H1 (cell line): ENCODE data around the gene MRPL54. TPM values are rescaled to one million over a fixed set of nuclear protein-coding genes. Genes with fewer than 3 reads are reported as not detected.
A peak's percentile ranks its signal among the peaks of the same experiment; 100 is the strongest.

Experiments
- CTCF ChIA-PET: fragments of 300-600 bp; sonication (Branson Sonifier 250); formaldehyde crosslinking; loops from one replicate; lab custom pipeline; 2021; ENCODE audit not compliant: partially characterized antibody; lab: Charles Lee
- POLR2A ChIA-PET: fragments of 300-600 bp; sonication (Branson Sonifier 250); formaldehyde crosslinking; loops from one replicate; lab custom pipeline; 2021; ENCODE audit warnings: inconsistent platforms; ENCODE audit not compliant: partially characterized antibody; lab: Charles Lee
- DNase-seq, 2 experiments: peaks; one replicate each; pipeline versions ENCODE4 v3.0.0 to v3.0.0-alpha.2; 2010 to 2022; ENCODE audit warnings: low spot score in 2 of 2, low read depth in 1 of 2, mixed read lengths in 1 of 2
- FAIRE-seq: peaks from 2 replicates; lab custom pipeline; 2011; peaks lifted over from hg19 to GRCh38; lab: Jason Lieb, UNC
- H2AFZ ChIP-seq: 2 replicates; pipeline ENCODE4 v1.8.1; 2012; ENCODE audit warnings: low read length, inconsistent platforms
- H2AK5ac ChIP-seq: 2 replicates; pipeline ENCODE4 v1.6.1; 2013; ENCODE audit warnings: low read depth, low read length
- H2BK120ac ChIP-seq: replicated peaks from 2 replicates; pipeline ENCODE3; 2013; ENCODE audit warnings: low read depth, low read length, inconsistent platforms
- H2BK12ac ChIP-seq: 2 replicates; pipeline ENCODE4 v1.6.1; 2013; ENCODE audit warnings: low read depth, low read length
- H2BK15ac ChIP-seq: 2 replicates; pipeline ENCODE4 v1.6.1; 2013; ENCODE audit warnings: low read length
- H2BK20ac ChIP-seq: 2 replicates; pipeline ENCODE4 v1.6.1; 2013; ENCODE audit warnings: low read length
- H2BK5ac ChIP-seq: 2 replicates; pipeline ENCODE4 v1.6.1; 2013; ENCODE audit warnings: low read depth, low read length
- H3K14ac ChIP-seq: 2 replicates; pipeline ENCODE4 v1.6.1; 2013; ENCODE audit warnings: inconsistent platforms; ENCODE audit not compliant: insufficient read length
- H3K18ac ChIP-seq: 2 replicates; pipeline ENCODE4 v1.6.1; 2013; ENCODE audit warnings: low read length; ENCODE audit errors: extremely low read depth
- H3K23ac ChIP-seq: 2 replicates; pipeline ENCODE4 v1.6.1; 2013; ENCODE audit warnings: inconsistent platforms; ENCODE audit not compliant: insufficient read length
- H3K23me2 ChIP-seq: 2 replicates; pipeline ENCODE4 v1.6.1; 2013; ENCODE audit warnings: low read depth, low read length
- H3K27ac ChIP-seq: 2 replicates; pipeline ENCODE4 v1.6.1; 2011; ENCODE audit warnings: low read depth, low read length, inconsistent platforms
- H3K27me3 ChIP-seq, 4 experiments: replicated peaks in 1 of 4; 1 replicate in 1 of 4; 2 replicates in 3 of 4; pipeline versions ENCODE4 v1.6.1 to v1.8.1; 2011 to 2013; ENCODE audit warnings: low read length in 3 of 4, mild to moderate bottlenecking in 3 of 4, inconsistent platforms in 2 of 4, mixed read lengths in 2 of 4, moderate library complexity in 1 of 4; ENCODE audit not compliant: control insufficient read depth in 3 of 4, insufficient read depth in 3 of 4; ENCODE audit errors: extremely low read depth in 1 of 4
- H3K36me3 ChIP-seq, 4 experiments: 2 replicates each; pipeline versions ENCODE4 v1.6.1 to v1.8.1; 2011 to 2013; ENCODE audit warnings: mild to moderate bottlenecking in 4 of 4, low read length in 3 of 4, moderate library complexity in 2 of 4, control low read depth in 1 of 4, inconsistent platforms in 1 of 4; ENCODE audit not compliant: insufficient read depth in 4 of 4, control insufficient read depth in 2 of 4
- H3K4ac ChIP-seq: replicated peaks from 2 replicates; pipeline ENCODE3; 2013; ENCODE audit warnings: low read length, low read depth, mixed read lengths, inconsistent platforms; ENCODE audit not compliant: insufficient read length
- H3K4me1 ChIP-seq, 4 experiments: replicated peaks in 1 of 4; 1 replicate in 1 of 4; 2 replicates in 3 of 4; pipeline versions ENCODE4 v1.6.1 to v1.8.1; 2011 to 2013; ENCODE audit warnings: low read length in 3 of 4, inconsistent platforms in 2 of 4, mixed read lengths in 1 of 4; ENCODE audit not compliant: insufficient read depth in 4 of 4, control insufficient read depth in 3 of 4
- H3K4me2 ChIP-seq, 2 experiments: 2 replicates each; pipeline versions ENCODE4 v1.6.1 to v1.8.1; 2011 to 2013; ENCODE audit warnings: low read depth in 2 of 2, low read length in 2 of 2, control low read depth in 1 of 2, inconsistent platforms in 1 of 2, mild to moderate bottlenecking in 1 of 2; ENCODE audit not compliant: insufficient read depth in 1 of 2
- H3K4me3 ChIP-seq, 4 experiments: fragments of 200-600, 300-600 bp in 1 of 4; sonication (generic), shearing (Covaris generic), sonication (Bioruptor Twin) in 1 of 4; 2 replicates each; pipeline versions ENCODE4 v1.5.1 to v1.8.1; 2011 to 2016; ENCODE audit warnings: low read length in 4 of 4, low read depth in 3 of 4, control low read depth in 2 of 4, inconsistent platforms in 2 of 4, mild to moderate bottlenecking in 2 of 4, mixed read lengths in 1 of 4, moderate library complexity in 1 of 4; ENCODE audit not compliant: insufficient read depth in 2 of 4; ENCODE audit errors: extremely low read depth in 1 of 4
- H3K56ac ChIP-seq: replicated peaks from 2 replicates; pipeline ENCODE3; 2013; ENCODE audit warnings: low read depth, mild to moderate bottlenecking, mixed read lengths, low read length, inconsistent platforms; ENCODE audit not compliant: insufficient read length
- H3K79me1 ChIP-seq: 2 replicates; pipeline ENCODE4 v1.6.1; 2013; ENCODE audit warnings: low read depth, low read length, control low read depth
- H3K79me2 ChIP-seq, 2 experiments: 2 replicates each; pipeline versions ENCODE4 v1.6.1 to v1.8.1; 2012 to 2013; ENCODE audit warnings: low read length in 2 of 2, mild to moderate bottlenecking in 2 of 2, inconsistent platforms in 1 of 2; ENCODE audit not compliant: insufficient read depth in 2 of 2, control insufficient read depth in 1 of 2
- H3K9ac ChIP-seq, 4 experiments: replicated peaks in 1 of 4; 1 replicate in 1 of 4; 2 replicates in 3 of 4; pipeline versions ENCODE4 v1.6.1 to v1.8.1; 2011 to 2013; ENCODE audit warnings: low read depth in 3 of 4, low read length in 3 of 4, control low read depth in 2 of 4, mild to moderate bottlenecking in 2 of 4, moderate library complexity in 2 of 4, inconsistent platforms in 1 of 4; ENCODE audit errors: extremely low read depth in 1 of 4
- H3K9me3 ChIP-seq, 2 experiments: 2 replicates each; pipeline versions ENCODE4 v1.6.1 to v1.8.1; 2012 to 2013; ENCODE audit warnings: mild to moderate bottlenecking in 2 of 2, moderate library complexity in 2 of 2, control low read depth in 1 of 2, inconsistent platforms in 1 of 2, low read depth in 1 of 2, low read length in 1 of 2, mixed read lengths in 1 of 2; ENCODE audit not compliant: insufficient read depth in 2 of 2
- H4K20me1 ChIP-seq, 2 experiments: replicated peaks in 1 of 2; 2 replicates each; pipeline versions ENCODE3 to v1.8.1; 2011 to 2013; ENCODE audit warnings: inconsistent platforms in 2 of 2, low read length in 2 of 2, mild to moderate bottlenecking in 1 of 2; ENCODE audit not compliant: insufficient read depth in 2 of 2, control insufficient read depth in 1 of 2
- H4K5ac ChIP-seq: 2 replicates; pipeline ENCODE4 v1.6.1; 2013; ENCODE audit warnings: low read length, low read depth, mixed read lengths, inconsistent platforms; ENCODE audit not compliant: insufficient read length
- H4K8ac ChIP-seq: 2 replicates; pipeline ENCODE4 v1.8.0; 2013; ENCODE audit warnings: mild to moderate bottlenecking, moderate library complexity, low read length, inconsistent platforms; ENCODE audit not compliant: insufficient read depth; ENCODE audit errors: extremely low read depth
- H4K91ac ChIP-seq: replicated peaks from 2 replicates; pipeline ENCODE3; 2013; ENCODE audit warnings: low read length, mixed read lengths, inconsistent platforms; ENCODE audit not compliant: insufficient read length
- EP300 ChIP-seq, 2 experiments: IDR thresholded peaks; 1 replicate in 1 of 2; 2 replicates in 1 of 2; pipeline ENCODE4 v1.6.1; 2011 to 2012; ENCODE audit warnings: low read depth in 2 of 2, low read length in 2 of 2, mild to moderate bottlenecking in 2 of 2, borderline replicate concordance in 1 of 2, inconsistent platforms in 1 of 2, moderate library complexity in 1 of 2
- NRF1 ChIP-seq: IDR thresholded peaks from 2 replicates; pipeline ENCODE4 v1.6.1; 2011; ENCODE audit warnings: mild to moderate bottlenecking, low read depth, low read length, improper control_type of control experiment
- WGBS, 2 experiments: shearing (Covaris generic) in 1 of 2; methylation state at CpG; one replicate each; pipeline versions ENCODE4 v1.1.6 to v1.1.7; 2013 to 2015; ENCODE audit warnings: low lambda C conversion rate in 2 of 2, mixed read lengths in 2 of 2, inconsistent platforms in 1 of 2, low coverage in 1 of 2, missing lambda C conversion rate in 1 of 2; ENCODE audit not compliant: insufficient replicate concordance in 2 of 2, insufficient coverage in 1 of 2, insufficient read length in 1 of 2; ENCODE audit errors: extremely low coverage in 1 of 2, missing lambda C conversion rate in 1 of 2; 5-methylcytosine and 5-hydroxymethylcytosine counted together
- polyA plus RNA-seq, 7 experiments: library from polyadenylated mRNA; depleted of rRNA in 3 of 7; stranded (reverse) in 5 of 7; unstranded in 2 of 7; fragments of >200 nt in 5 of 7; fragments of 200-250 nt in 2 of 7; gene quantifications; 1 replicate in 5 of 7; 2 replicates in 1 of 7; 4 replicates in 1 of 7; pipeline versions ENCODE4 v1.2.1 to v1.2.3, GENCODE V29; 2011 to 2013; ENCODE audit warnings: missing spikeins in 2 of 7, mixed read lengths in 2 of 7
- total RNA-seq: library from RNA; stranded (reverse); fragmentation: NEBNext Ultra II Directional; extraction: Animal tissue kit (Norgen Biotek cat#: 25700); gene quantifications from 2 replicates; pipeline ENCODE4 v1.2.1, GENCODE V29; 2021

Gene MRPL54
- total and polyA plus RNA-seq, 2 of the 8 experiments (the other 6 are each of a cell fraction or from before 2014, with no cell fraction given) = 63.8 to 72.8 TPM

GRCh38 chr19:3776479-3777040 lies 14.1 kb downstream of the MRPL54 start:
- Histone ChIP-seq H3K14ac (no peak overlapping the region), H3K23ac (no peak overlapping the region), H3K27me3 (no peaks in the 10 kb centered on the region), H2AK5ac (0 out of 2 replicates have a peak overlapping the region, but pooled peaks have one; percentile 39), H2BK120ac (no peak overlapping the region), H3K79me1 (no peaks in the 10 kb centered on the region), H3K9me3 (peaks cover 9 to 10% of the 10 kb centered on the region in 2 experiments), H4K20me1 (peaks cover 0 to 3% of the 10 kb centered on the region in 2 experiments), H3K4me1 (peaks cover 0 to 5% (median 0%) of the 10 kb centered on the region in 4 experiments; a peak in 1 of 7 replicates), H3K4me2 (no peak overlapping the region), H3K4me3 (no peak overlapping the region), H4K5ac (no peak overlapping the region), H3K79me2 (no peaks in the 10 kb centered on the region), H2BK12ac (no peak overlapping the region), H4K8ac (no peak overlapping the region), H4K91ac (no peak overlapping the region), H2BK5ac (no peak overlapping the region), H2BK15ac (no peak overlapping the region), H3K56ac (peak overlapping the region; percentile 59), H3K23me2 (peaks cover 6% of the 10 kb centered on the region; the same call in 1 of the 2 replicates), H2BK20ac (no peak overlapping the region), H3K9ac (no peak overlapping the region), H3K18ac (no peak overlapping the region), H3K4ac (no peak overlapping the region), H3K27ac (no peak overlapping the region), H3K36me3 (peaks cover 0 to 5% (median 0%) of the 10 kb centered on the region in 4 experiments; a peak in 1 of 8 replicates), H2AFZ (no peak overlapping the region)
- DNase-seq = no peak
- POLR2A ChIA-PET = interaction anchor here (2.3 kb wide), 1 partner anchor 13 kb away, joined by 14 read pairs; the partner anchor contains the start of gene MRPL54
- 57% methylated on average over 1 of the region's 1 CpG; no CpG with 5 or more reads in 1 of the 2 experiments for WGBS, 2 experiments
- FAIRE-seq = no peak
- CTCF ChIA-PET = interaction anchor here (1.6 to 1.7 kb wide), 2 partner anchors 20 to 45 kb away, joined by 5 to 7 read pairs; no protein-coding TSS in a partner anchor
- no peak for TF ChIP-seq EP300 (IDR thresholded peaks at IDR 0.05; ENCODE audit: borderline replicate concordance in 1 of 2, low read depth in 2 of 2, low read length in 2 of 2)
- no peak for TF ChIP-seq NRF1
